Subcutaneous adipose tissue (tissue), 4 donors: ENCODE data around the gene OR4D11. TPM values are rescaled to one million over a fixed set of nuclear protein-coding genes. Genes with fewer than 3 reads are reported as not detected.

ENCODE experiments used
- total RNA-seq, 4 donors: library from RNA; depleted of rRNA; stranded (reverse); fragments of >200 nt; gene quantifications; one replicate each; pipeline ENCODE4 v1.1.0, GENCODE V29; 2016
- TF ChIP-seq, protein P1 (sequence below): fragments of 450-650 bp; IDR thresholded peaks from one replicate; pipeline ENCODE4 v1.5.1; 2016; ENCODE audit warnings: low read depth, mild to moderate bottlenecking, control low read depth, antibody characterized with exemption, moderate library complexity

Gene OR4D11
- total RNA-seq, 4 donors from 2014 or later = not detected

DNA sequence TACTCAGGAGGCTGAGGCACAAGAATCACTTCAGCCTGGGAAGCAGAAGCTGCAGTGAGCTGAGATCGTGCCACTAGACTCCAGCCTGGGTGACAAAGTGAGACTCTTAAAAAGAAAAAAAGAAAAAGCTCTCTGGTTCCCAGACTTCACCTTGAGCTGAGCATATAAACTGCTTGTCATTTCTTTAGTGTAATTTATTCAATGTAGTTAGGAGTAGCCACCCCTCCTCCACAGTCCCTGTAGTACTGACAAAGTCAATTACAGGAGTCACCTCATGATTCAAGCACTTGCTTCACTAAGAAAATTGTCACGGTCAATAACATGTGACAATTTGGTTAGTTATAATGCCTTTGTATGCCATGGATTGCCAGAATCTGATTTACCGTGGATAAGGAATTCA lies 23.0 kb upstream of the OR4D11 start:
- TF ChIP-seq, protein P1, sequence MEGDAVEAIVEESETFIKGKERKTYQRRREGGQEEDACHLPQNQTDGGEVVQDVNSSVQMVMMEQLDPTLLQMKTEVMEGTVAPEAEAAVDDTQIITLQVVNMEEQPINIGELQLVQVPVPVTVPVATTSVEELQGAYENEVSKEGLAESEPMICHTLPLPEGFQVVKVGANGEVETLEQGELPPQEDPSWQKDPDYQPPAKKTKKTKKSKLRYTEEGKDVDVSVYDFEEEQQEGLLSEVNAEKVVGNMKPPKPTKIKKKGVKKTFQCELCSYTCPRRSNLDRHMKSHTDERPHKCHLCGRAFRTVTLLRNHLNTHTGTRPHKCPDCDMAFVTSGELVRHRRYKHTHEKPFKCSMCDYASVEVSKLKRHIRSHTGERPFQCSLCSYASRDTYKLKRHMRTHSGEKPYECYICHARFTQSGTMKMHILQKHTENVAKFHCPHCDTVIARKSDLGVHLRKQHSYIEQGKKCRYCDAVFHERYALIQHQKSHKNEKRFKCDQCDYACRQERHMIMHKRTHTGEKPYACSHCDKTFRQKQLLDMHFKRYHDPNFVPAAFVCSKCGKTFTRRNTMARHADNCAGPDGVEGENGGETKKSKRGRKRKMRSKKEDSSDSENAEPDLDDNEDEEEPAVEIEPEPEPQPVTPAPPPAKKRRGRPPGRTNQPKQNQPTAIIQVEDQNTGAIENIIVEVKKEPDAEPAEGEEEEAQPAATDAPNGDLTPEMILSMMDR = no peak

DNA sequence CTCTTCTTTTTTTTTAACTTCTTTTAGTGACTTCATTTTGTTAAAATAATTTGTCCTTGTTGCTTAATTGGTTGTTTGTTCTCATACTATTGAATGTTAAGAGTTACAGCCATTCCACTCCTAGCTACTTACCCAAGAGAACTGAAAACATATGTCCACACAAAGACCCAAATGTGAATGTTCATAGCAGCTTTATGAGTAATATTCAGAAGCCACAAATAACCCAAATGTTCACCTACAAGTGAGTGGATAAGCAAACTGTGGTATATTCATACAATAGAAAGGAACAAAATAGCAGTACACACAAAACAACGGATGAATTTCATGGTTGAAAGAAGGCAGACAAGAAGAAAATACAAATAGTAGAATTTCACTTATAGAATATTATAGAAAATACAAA lies 1.4 kb upstream of the OR4D11 start:
- TF ChIP-seq, protein P1 = no peak

GRCh38 chr11:59510941-59511589 lies 7.7 kb downstream of the OR4D11 start, which contains the start of gene OR4D9:
Gene OR4D9, plus strand, starts transcription at chr11:59511539. Its CDS starts 3,374 bp downstream, at chr11:59514913.
- TF ChIP-seq, protein P1 = no peak

DNA sequence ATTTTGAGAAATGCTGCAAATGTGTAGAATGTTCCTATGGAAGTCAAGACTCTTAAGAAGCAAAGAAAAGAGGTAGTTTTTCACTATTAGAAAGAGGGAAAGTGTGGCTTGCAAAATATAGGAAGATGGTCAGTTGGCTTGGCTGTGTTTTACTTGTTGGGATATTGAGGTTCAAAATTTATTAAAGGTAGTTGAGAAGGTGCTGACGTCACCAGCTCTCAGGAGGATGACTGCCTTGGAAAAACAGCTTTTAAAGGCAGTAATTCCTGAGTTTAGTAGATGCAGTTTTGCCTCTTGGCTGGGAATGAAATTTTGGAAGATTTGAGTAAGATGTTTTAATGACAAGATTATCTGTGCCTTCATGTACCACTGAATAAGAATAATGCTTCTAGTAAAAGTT lies 8.3 kb downstream of the OR4D11 start:
- TF ChIP-seq, protein P1 = no peak

DNA sequence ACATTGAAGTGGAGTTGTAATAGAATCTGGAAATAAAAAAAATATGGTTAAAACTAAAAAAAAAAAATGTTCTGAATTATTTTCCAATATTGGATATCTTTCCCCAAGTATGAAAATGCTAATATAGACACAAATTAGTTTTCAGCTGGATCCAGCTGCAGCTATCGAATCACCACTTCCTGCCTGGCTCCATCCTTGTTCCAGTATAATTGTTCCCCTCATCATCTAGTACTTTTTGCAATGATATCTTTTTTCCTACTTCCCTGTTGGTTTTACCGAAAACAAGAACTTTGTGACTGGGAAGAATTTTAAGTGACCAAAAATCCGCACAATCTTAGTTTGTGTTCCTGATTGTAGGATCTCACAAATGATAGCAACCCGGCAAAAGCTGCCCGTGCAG lies 17.4 kb downstream of the OR4D11 start:
- TF ChIP-seq, protein P1 = no peak

- TF ChIP-seq, protein P1 = no peak
Observed at GRCh38 chr11:59523541-59523940, 20.2 kb downstream of the OR4D11 start.

GRCh38 chr11:59528711-59529110 lies 25.3 kb downstream of the OR4D11 start:
- TF ChIP-seq, protein P1 = no peak
